Epithelial cell of proximal tubule (primary cell): ENCODE measurements around the gene WFDC9. TPM values are rescaled to one million over a fixed set of nuclear protein-coding genes. Genes with fewer than 3 reads are reported as not detected.
A peak's percentile ranks its signal among the peaks of the same experiment; 100 is the strongest.
"Not testable (repeated sequence)": the region's sequence is repeated elsewhere in the genome, so short reads cannot be mapped to it uniquely, and the experiment has no call there.

Source experiments
- DNase-seq: peaks from one replicate; pipeline ENCODE4 v3.0.0-alpha.2; 2011; ENCODE audit warnings: low read depth
- H3K4me3 ChIP-seq: 2 replicates; pipeline ENCODE4 v1.5.1; 2011; ENCODE audit warnings: low read depth, mild to moderate bottlenecking, low read length
- total RNA-seq: library from RNA; depleted of rRNA; stranded (reverse); fragments of >200 nt; gene quantifications from 2 replicates; pipeline ENCODE4 v1.2.3, GENCODE V29; 2015
- TF ChIP-seq, protein P1 (sequence below): conservative IDR thresholded peaks from 2 replicates; pipeline ENCODE4 v1.5.1; 2012; ENCODE audit warnings: low read depth, mild to moderate bottlenecking, low read length

Gene WFDC9
- total RNA-seq, 1 donor from 2014 or later: not detected

DNA sequence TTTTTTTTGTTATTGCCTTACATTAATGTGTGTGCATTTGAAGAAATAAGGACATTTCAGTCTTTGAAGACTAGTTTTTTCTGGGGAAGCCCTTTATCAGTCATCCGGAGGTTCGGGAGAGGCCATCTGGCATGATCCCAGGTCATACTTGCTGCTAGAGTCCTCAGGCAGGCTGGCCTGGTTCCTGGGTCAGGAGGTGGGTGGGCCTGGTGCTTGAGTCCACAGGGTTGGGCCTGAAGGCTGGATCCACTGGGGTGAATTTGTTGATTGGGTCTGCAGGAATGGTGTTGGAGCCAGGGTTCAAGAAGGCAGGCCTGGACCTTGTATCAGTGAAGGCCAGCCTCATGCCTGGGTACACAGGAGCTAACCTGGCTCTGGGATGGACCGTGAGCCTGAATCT, 15.8 kb upstream of the WFDC9 start:
- TF ChIP-seq, protein P1, sequence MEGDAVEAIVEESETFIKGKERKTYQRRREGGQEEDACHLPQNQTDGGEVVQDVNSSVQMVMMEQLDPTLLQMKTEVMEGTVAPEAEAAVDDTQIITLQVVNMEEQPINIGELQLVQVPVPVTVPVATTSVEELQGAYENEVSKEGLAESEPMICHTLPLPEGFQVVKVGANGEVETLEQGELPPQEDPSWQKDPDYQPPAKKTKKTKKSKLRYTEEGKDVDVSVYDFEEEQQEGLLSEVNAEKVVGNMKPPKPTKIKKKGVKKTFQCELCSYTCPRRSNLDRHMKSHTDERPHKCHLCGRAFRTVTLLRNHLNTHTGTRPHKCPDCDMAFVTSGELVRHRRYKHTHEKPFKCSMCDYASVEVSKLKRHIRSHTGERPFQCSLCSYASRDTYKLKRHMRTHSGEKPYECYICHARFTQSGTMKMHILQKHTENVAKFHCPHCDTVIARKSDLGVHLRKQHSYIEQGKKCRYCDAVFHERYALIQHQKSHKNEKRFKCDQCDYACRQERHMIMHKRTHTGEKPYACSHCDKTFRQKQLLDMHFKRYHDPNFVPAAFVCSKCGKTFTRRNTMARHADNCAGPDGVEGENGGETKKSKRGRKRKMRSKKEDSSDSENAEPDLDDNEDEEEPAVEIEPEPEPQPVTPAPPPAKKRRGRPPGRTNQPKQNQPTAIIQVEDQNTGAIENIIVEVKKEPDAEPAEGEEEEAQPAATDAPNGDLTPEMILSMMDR: no peak
- no peak for DNase-seq
- no peak overlapping the region for H3K4me3 ChIP-seq

DNA sequence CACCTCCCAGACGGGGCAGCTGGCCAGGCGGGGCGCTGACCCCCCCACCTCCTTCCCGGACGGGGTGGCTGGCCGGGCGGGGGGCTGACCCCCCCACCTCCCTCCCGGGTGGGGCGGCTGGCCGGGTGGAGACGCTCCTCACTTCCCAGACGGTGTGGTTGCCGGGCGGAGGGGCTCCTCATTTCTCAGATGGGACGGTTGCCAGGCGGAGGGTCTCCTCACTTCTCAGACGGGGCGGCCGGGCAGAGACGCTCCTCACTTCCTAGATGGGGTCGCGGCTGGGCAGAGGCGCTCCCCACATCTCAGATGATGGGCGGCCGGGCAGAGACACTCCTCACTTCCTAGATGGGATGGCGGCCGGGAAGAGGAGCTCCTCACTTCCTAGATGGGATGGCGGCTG, 14.8 kb upstream of the WFDC9 start:
- DNase-seq, H3K4me3 ChIP-seq: not testable (repeated sequence)

DNA sequence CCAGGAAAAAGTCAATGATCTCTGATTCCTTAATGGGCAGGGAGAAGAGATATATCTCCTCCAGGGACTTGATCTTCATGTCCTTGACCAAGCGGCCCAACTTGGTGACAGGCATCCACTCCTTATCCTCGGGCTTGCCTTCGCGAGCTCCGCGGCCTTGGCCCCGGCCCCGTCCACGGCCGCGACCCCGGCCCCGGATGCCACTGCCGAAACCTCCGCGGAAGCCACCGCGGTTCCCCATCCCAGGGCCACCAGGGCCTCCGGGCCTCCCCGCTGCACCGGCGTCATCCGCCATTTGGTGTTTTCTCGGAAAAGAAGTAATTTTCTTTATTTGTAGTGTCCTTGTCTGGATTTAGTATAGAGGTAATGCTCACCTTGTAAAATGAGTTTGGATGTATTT, 10.0 kb upstream of the WFDC9 start:
- DNase-seq, H3K4me3 ChIP-seq: not testable (repeated sequence)

DNA sequence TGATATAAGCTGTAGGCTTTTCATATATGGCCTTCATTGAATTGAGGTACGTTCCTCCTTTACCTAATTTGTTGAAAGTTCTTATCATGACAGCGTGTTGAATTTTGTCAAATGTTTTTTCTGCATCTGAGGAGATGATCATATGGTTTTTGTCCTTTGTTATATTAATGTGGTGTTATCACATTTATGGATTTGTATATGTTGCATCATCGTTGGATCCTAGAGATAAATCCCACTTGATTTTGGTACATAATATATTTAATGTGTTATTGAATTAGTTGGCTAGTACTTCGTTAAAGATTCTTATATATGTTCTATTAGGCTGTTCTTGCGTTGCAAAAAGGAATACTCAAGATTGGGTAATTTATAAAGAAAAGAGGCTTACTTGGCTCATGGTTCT, 8.6 kb upstream of the WFDC9 start:
- no peak for DNase-seq

DNA sequence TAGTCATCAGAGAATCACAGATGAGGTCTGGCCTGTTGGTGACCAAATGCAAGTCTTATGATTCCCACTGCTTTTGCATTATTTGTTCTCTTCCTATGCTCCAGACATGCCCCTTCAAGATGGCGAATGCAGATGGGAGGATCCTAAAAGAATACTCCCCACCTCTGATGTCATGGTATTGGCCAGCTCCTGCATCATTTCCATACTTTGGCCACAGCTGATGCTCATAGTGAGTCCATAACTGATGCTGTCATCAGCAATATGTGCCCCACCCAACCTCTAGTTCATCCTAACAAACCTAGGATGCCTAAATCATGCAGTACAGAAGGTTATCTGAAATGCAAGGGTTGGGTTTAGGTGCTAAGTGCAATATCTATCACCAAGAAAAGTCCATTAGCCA, 5.4 kb upstream of the WFDC9 start:
- no peak for DNase-seq
- TF ChIP-seq, protein P1: no peak
- no peak overlapping the region for H3K4me3 ChIP-seq

More for the DNA sequence above, 8.6 kb upstream of the WFDC9 start:
- no peak overlapping the region for H3K4me3 ChIP-seq
- TF ChIP-seq, protein P1: no peak

DNA sequence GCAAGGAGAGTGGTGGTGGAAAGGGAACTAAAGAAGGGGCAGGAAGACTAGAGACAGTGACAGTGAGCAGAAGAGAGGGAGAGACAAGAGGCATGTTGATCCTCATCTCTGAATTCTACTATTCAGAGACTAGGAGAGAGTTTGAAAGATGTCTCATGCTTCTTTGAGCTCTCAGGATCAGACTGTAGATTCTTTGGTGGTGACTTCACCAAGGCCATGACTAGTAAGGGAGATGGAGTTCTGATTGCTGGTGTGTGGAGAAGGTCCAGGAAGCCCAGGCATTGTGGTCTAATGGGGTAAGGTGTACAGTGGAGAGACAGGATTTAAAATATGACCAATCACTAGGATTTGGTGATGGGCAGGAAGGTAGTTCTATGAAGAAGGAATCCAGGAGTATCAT, 713 bp downstream of the WFDC9 start:
- no peak for DNase-seq
- TF ChIP-seq, protein P1: no peak
- H3K4me3 ChIP-seq: no peak overlapping the region

DNA sequence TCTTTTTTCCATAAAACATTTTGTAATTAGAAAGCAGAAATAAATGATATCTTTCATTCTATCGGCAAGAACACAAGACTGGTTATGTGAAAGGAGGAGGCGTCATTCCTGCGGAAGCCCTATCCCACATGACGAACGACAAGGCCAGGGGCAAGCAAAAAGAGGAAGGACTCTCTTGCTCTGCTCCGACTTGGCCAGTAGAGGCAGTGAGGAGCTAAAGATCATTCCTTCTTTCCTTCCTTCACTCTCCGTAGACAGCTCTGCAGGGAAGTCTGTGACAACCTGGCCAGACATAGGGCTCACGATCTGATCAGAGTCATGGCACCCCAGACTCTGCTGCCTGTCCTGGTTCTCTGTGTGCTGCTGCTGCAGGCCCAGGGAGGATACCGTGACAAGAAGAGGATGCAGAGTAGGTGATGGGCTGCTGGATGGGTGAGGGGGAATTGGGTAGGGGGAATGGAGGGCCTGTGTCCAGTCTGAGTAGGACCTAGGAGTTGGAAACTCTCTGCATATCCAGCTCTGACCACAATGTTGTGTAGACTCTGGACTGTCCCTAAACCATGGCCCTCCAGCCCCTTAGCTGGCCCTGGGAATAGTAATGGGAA, 1.5 kb downstream of the WFDC9 start, which contains the start of gene WFDC10A:
TSS of gene WFDC10A (plus strand) at position 244 of the 605 bp plus-strand sequence. CDS start at position 319, 75 bp downstream.
- no peak within 1 kb of the TSS for H3K4me3 ChIP-seq
- DNase-seq: no peak
- TF ChIP-seq, protein P1: peak; percentile 77

DNA sequence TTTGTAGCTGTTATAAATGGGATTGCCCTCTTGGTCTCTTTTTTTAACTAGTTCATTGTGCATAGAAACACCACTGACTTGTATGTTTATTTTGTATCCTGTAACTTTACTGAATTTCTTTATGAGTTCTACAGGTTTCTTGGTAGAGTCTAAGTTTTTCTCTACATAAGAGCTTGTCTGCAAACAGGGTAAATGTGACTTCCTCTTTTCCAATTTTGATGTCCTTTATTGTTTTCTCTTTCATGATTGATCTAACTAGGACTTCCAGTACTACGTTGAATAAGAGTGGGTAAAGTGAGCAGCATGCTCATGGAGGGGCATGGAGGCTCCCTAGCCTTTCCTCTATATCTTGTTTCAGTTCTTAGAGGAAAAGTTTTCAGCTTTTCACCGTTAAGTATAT, 4.5 kb downstream of the WFDC9 start:
- H3K4me3 ChIP-seq: no peak overlapping the region
- TF ChIP-seq, protein P1: no peak
- DNase-seq: no peak
